Keratinocyte (primary cell): Measurements from ENCODE around the gene PEX11G. TPM values are rescaled to one million over a fixed set of nuclear protein-coding genes. Genes with fewer than 3 reads are reported as not detected.
A peak's percentile ranks its signal among the peaks of the same experiment; 100 is the strongest.

Experiments
- DNase-seq: peaks from one replicate; pipeline ENCODE4 v3.0.0-alpha.2; 2011; ENCODE audit warnings: low read depth, missing footprints, low spot score
- FAIRE-seq: peaks from 2 replicates; lab custom pipeline; 2011; peaks lifted over from hg19 to GRCh38; lab: Jason Lieb, UNC
- H2AFZ ChIP-seq: 2 replicates; pipeline ENCODE4 v1.6.0; 2012; ENCODE audit warnings: low read length, control low read depth, inconsistent platforms; ENCODE audit not compliant: control insufficient read depth
- H3K27ac ChIP-seq: 2 replicates; pipeline ENCODE4 v1.5.1; 2011; ENCODE audit warnings: low read length; ENCODE audit not compliant: control insufficient read depth, insufficient read depth
- H3K27me3 ChIP-seq: 3 replicates; pipeline ENCODE4 v1.6.0; 2011; ENCODE audit warnings: low read length; ENCODE audit not compliant: control insufficient read depth, insufficient read depth; ENCODE audit errors: extremely low read depth
- H3K36me3 ChIP-seq, 2 experiments: 2 replicates in 1 of 2; 3 replicates in 1 of 2; pipeline ENCODE4 v1.5.1; 2011; ENCODE audit warnings: low read length in 2 of 2, mild to moderate bottlenecking in 1 of 2; ENCODE audit not compliant: control insufficient read depth in 2 of 2, insufficient read depth in 2 of 2; ENCODE audit errors: extremely low read depth in 1 of 2
- H3K4me1 ChIP-seq: 3 replicates; pipeline ENCODE4 v1.5.1; 2011; ENCODE audit warnings: low read length; ENCODE audit not compliant: control insufficient read depth, insufficient read depth; ENCODE audit errors: extremely low read depth
- H3K4me2 ChIP-seq: 3 replicates; pipeline ENCODE4 v1.6.0; 2011; ENCODE audit warnings: low read depth, low read length; ENCODE audit not compliant: control insufficient read depth, insufficient read depth; ENCODE audit errors: extremely low read depth
- H3K4me3 ChIP-seq, 3 experiments: fragments of 200-600 bp in 1 of 3; sonication (generic) in 1 of 3; 2 replicates in 2 of 3; 3 replicates in 1 of 3; pipeline ENCODE4 v1.5.1; 2011 to 2016; ENCODE audit warnings: low read length in 3 of 3, mild to moderate bottlenecking in 3 of 3, control low read depth in 2 of 3, inconsistent platforms in 1 of 3, low read depth in 1 of 3, mixed read lengths in 1 of 3, mixed run types in 1 of 3, moderate library complexity in 1 of 3; ENCODE audit not compliant: control insufficient read depth in 2 of 3, insufficient read depth in 2 of 3; ENCODE audit errors: extremely low read depth in 1 of 3
- H3K79me2 ChIP-seq: 2 replicates; pipeline ENCODE4 v1.6.0; 2012; ENCODE audit warnings: low read length; ENCODE audit not compliant: control insufficient read depth, insufficient read depth
- H3K9ac ChIP-seq: 3 replicates; pipeline ENCODE4 v1.6.0; 2011; ENCODE audit warnings: low read length; ENCODE audit not compliant: control insufficient read depth, insufficient read depth; ENCODE audit errors: extremely low read depth
- H3K9me1 ChIP-seq: 3 replicates; pipeline ENCODE4 v1.6.0; 2011; ENCODE audit warnings: low read length; ENCODE audit not compliant: control insufficient read depth, insufficient read depth; ENCODE audit errors: extremely low read depth
- H3K9me3 ChIP-seq: 2 replicates; pipeline ENCODE4 v1.5.1; 2012; ENCODE audit warnings: low read depth, low read length; ENCODE audit not compliant: control insufficient read depth
- H4K20me1 ChIP-seq: 3 replicates; pipeline ENCODE4 v1.6.0; 2011; ENCODE audit warnings: low read length; ENCODE audit not compliant: control insufficient read depth, insufficient read depth; ENCODE audit errors: extremely low read depth
- CTCF ChIP-seq, 3 experiments: IDR thresholded peaks in 1 of 3; conservative IDR thresholded peaks in 1 of 3; optimal IDR thresholded peaks in 1 of 3; 2 replicates in 2 of 3; 3 replicates in 1 of 3; pipeline versions ENCODE3 to v1.5.1; 2011; ENCODE audit warnings: low read length in 3 of 3, mild to moderate bottlenecking in 3 of 3, moderate library complexity in 2 of 3, control low read depth in 1 of 3, inconsistent platforms in 1 of 3; ENCODE audit not compliant: insufficient read depth in 2 of 3; ENCODE audit errors: extremely low read depth in 1 of 3
- EZH2 ChIP-seq: IDR thresholded peaks from one replicate; pipeline ENCODE4 v1.6.1; 2012; ENCODE audit warnings: inconsistent platforms, mild to moderate bottlenecking, low read length, moderate library complexity
- dilution Hi-C: fragments of 300-500 bp; cut with MboI; formaldehyde crosslinking; loops from one replicate; pipeline ENCODE4 v1.7.0; 2020; ENCODE audit warnings: low sequenced_read_pairs; ENCODE audit not compliant: extremely low pct_ligation_motif_present
- polyA plus RNA-seq, 5 experiments: library from polyadenylated mRNA; depleted of rRNA in 3 of 5; stranded (reverse) in 3 of 5; stranded (forward) in 1 of 5; unstranded in 1 of 5; fragments of >200 nt; gene quantifications; 1 replicate in 1 of 5; 2 replicates in 3 of 5; 3 replicates in 1 of 5; pipeline versions ENCODE4 v1.2.1 to v1.2.3, GENCODE V29; 2011 to 2012; ENCODE audit warnings: missing spikeins in 2 of 5, low read depth in 1 of 5, low replicate concordance in 1 of 5

The PEX11G gene
- polyA plus RNA-seq, 1 donor (not counting 4 experiments of a cell fraction or from before 2014, with no cell fraction given), result 1.1 TPM

- H3K36me3 ChIP-seq, result peaks cover 3 to 12% of the 10 kb centered on the region in 2 experiments
- FAIRE-seq, result peak; percentile 76
- peak within 1 kb of the TSS; percentile 49 for H3K27ac ChIP-seq
- H3K9me3 ChIP-seq, result no peaks in the 10 kb centered on the region
- peak within 1 kb of the TSS; percentile 73 for H3K9ac ChIP-seq
- no peaks in the 10 kb centered on the region for H3K27me3 ChIP-seq
- H2AFZ ChIP-seq, result peak within 1 kb of the TSS; percentile 90
- TF ChIP-seq EZH2 (no peak), CTCF (optimal IDR thresholded peaks at IDR 0.05 in 1 of 3, IDR thresholded peaks at IDR 0.05 in 1 of 3, conservative IDR thresholded peaks at IDR 0.05 in 1 of 3; ENCODE audit: extremely low read depth in 1 of 3, insufficient read depth in 2 of 3, low read length in 3 of 3) (peak in 1 of 3 experiments; percentile 17)
- dilution Hi-C loops, result no loop called here
- peaks cover 1% of the 10 kb centered on the region for H3K79me2 ChIP-seq
- peaks cover 6% of the 10 kb centered on the region for H3K4me1 ChIP-seq
- no peaks in the 10 kb centered on the region for H3K9me1 ChIP-seq
- peak within 1 kb of the TSS; percentile 89 to 98 (median 89) for H3K4me3 ChIP-seq
- H3K4me2 ChIP-seq, result peak within 1 kb of the TSS; percentile 85
- no peaks in the 10 kb centered on the region for H4K20me1 ChIP-seq
- no peak for DNase-seq
Observed at GRCh38 chr19:7535047-7535997, 46.5 kb upstream of the PEX11G start, which contains the start of gene PNPLA6. TSS of gene PNPLA6 (plus strand) at chr19:7535717. CDS start at chr19:7535789, 72 bp downstream.

- TF ChIP-seq CTCF (optimal IDR thresholded peaks at IDR 0.05 in 1 of 3, IDR thresholded peaks at IDR 0.05 in 1 of 3, conservative IDR thresholded peaks at IDR 0.05 in 1 of 3; ENCODE audit: extremely low read depth in 1 of 3, insufficient read depth in 2 of 3, low read length in 3 of 3) (peak in 2 of 3 experiments; percentile 15 to 33), EZH2 (no peak)
- H3K27ac ChIP-seq, result peak overlapping the region; percentile 49
- H4K20me1 ChIP-seq, result no peaks in the 10 kb centered on the region
- H3K36me3 ChIP-seq, result peaks cover 0 to 13% of the 10 kb centered on the region in 2 experiments
- H3K9ac ChIP-seq, result peak overlapping the region; percentile 73
- H3K4me2 ChIP-seq, result peak overlapping the region; percentile 85
- H3K9me3 ChIP-seq, result no peaks in the 10 kb centered on the region
- H3K27me3 ChIP-seq, result no peaks in the 10 kb centered on the region
- H3K79me2 ChIP-seq, result peaks cover 1% of the 10 kb centered on the region
- dilution Hi-C loops, result no loop called here
- peak; percentile 17 for FAIRE-seq
- H2AFZ ChIP-seq, result peak overlapping the region; percentile 88
- H3K9me1 ChIP-seq, result no peaks in the 10 kb centered on the region
- peaks cover 6% of the 10 kb centered on the region for H3K4me1 ChIP-seq
- peak overlapping the region; percentile 89 to 98 (median 89) for H3K4me3 ChIP-seq
- DNase-seq, result no peak
Observed at GRCh38 chr19:7534531-7535046, 45.8 kb upstream of the PEX11G start.
